Measurements from ENCODE around the gene PARM1.
"Not testable (repeated sequence)": the region's sequence is repeated elsewhere in the genome, so short reads cannot be mapped to it uniquely, and the experiment has no call there.

PARM1 gene

DNA sequence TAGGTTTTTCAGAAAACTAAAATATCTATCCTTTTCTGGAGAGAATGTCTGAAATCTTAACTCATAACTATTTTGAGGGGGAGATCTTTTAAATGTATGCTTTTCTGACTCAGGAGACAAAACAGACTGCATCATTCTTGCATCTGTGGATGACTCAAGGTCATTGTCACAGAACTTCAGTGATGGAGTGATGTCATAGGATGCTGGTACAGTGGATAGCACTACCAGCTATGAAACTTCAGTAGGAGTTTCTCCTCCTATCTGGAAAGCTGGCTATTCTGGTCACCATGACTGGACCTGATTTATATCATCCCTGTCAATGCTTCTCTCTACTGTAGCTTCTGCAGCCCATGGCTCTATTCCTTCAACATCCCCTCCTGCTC is 50.3 kb downstream of the PARM1 start:
- DNase-seq (ENCODE audit: low read depth), result no peak

DNA sequence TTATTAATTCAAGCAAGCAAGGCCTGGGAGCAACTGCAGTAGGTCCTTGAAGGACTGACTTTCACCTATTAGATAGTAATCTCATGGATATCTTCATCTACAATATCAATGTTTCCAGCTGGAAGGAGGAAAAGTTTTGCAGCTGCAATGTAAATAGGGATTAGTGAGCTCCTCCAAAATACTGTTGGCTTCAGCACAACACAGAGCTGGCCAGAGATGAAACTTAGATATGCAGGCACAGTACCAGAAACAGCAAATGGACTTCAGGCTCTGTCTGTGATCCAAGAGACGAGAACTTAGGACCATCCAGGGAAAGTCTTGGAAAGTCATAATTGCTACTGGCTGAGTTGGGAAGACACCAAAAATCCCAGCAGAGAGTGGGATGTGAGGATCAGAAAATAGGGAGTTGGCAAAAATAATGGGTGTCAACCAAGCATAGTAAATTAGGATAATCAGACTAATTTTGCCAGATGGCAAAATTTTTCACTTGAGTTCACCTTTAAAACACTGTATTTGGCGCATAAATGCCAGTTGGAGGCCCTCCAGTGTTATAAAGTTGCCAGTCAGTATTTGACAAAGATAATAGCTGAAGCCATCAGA is 57.5 kb downstream of the PARM1 start:
- no peak for DNase-seq (ENCODE audit: low read depth)

DNA sequence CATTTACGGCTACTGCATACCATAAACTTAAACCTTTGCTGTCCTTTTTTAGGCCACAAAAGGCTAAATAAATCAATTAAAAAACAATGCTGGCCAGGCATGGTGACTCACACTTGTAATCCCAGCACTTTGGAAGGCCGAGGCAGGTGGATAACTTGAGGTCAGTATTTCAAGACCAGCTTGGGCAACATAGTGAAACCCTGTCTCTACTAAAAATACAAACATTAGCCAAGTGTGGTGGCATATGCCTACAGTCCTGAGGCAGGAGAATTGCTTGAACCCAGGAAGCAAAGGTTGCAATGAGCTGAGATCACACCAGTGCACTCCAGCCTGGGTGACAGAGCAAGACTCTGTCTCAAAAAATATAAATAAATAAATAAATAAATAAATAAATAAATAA is 61.5 kb downstream of the PARM1 start:
- not testable (repeated sequence) for DNase-seq (ENCODE audit: low read depth)

DNA sequence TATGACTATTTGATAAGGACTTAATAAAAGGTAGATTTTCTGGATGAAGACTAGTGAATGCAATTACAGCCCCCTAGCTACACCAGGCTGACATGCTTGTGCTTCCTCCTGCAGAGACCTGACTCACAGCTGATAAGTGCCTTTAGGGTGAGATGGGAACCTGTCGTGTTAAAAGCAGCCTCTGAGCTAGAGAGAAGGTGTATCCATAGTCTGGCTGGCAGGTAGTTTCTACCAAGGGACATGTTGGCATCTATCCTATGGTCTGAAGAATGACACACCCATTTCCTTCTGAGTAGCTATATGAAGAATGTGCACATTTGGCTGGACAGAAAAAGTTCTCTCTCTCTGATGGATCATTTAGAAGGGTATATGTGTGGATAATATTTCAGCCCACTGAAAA is 64.1 kb downstream of the PARM1 start:
- DNase-seq (ENCODE audit: low read depth), result no peak

DNA sequence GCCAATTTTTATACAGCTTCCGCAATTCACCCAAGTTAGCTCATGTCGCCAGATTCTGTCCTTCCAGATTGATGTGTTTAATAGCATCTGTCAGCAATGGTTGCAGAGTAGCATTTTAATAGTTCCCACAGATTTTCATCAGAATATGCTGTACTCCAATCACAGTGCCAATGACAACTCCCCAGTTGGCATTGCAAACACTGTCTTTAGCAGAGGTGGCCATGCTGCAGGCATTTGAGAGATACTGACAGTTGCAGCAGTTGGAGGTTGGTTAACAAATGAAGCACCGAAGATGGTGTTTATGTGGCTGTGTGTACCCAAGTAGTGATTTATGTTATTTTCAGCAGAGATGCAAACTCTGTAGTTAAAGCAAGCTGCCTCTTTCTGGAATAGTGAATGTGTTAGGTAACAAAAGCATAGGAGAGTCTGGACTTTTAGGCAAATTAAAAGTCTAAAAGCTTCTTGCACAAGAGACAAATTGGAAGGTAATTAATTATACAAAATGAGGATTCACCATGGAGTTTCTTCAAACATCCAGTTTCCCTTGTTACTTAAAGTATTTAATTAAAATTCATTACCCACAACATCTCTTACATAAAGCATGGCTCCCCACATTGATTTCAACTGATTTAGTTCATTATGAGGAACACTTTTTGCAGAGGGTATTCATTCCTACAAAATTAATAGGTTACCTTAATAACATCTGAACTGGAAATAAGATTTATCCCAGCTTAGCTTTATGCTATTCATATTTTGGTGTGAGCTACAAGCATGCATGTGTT is 65.2 kb downstream of the PARM1 start:
- DNase-seq (ENCODE audit: low read depth), result no peak

DNA sequence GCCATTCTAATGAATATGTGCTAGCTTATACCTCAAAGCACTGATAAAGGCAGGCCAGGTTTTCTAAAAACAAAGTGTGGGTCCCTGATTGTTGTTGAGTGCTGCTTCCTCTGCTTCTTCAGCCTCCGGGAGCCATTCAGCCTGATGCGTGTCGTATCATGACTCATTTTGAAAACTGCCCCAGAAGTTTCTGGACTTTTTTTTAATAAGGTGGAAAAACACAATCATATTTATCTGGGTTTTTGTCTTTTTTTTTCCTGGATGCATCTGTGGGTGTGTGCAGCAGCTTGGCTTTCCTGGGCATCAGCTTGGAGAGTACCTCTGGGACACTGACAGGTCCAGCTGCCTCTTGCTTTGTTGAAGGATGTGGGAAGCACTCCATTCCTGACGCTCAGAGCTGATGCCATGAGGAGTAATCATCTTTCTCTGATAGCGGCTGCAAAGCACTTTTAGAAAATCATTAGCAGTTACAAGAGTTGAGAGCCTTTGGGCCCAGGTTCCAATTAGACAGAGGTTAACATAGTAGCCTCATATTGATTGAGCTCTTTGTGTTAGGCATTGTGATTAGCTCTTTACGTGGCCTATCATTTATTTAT is 66.9 kb downstream of the PARM1 start:
- no peak for DNase-seq (ENCODE audit: low read depth)

DNA sequence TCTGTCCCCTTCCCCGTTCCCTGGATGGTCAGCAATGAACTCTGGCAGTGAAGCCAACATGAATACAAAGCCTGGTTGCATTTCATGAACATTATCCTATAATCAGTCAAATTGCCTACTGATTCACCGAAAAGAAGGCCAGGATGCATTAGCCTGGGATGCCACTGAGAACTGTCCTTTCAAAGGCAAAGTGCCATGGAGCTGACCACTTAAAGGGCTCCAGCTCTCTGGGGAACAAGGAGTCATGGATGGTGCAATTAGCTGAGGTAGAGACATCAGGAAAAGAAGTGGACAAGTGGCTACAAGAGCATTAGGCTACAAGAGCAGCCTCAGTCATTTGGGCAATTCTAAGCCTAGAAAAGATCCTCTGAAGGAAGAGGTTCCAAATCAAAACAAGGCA is 69.0 kb downstream of the PARM1 start:
- DNase-seq (ENCODE audit: low read depth), result no peak

DNA sequence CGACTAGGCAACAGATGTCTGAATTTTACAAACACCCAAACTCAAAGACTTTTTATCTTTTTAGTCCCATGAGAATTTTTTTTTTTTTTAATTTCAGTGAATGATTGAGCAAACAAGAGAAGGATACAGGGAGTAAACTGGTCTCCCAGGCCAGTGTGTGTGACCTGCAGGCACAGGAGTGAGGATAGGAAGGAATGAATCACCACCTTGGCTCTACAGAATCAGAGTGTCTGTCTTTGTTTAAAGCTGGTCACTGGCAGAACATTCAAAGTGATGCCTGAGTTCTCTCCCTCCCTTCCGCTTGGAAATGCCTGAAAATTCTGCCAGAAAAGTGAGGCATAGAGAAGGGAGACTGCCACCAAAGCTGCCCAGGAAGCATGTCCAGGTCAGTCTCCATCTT is 69.5 kb downstream of the PARM1 start:
- no peak for DNase-seq (ENCODE audit: low read depth)

DNA sequence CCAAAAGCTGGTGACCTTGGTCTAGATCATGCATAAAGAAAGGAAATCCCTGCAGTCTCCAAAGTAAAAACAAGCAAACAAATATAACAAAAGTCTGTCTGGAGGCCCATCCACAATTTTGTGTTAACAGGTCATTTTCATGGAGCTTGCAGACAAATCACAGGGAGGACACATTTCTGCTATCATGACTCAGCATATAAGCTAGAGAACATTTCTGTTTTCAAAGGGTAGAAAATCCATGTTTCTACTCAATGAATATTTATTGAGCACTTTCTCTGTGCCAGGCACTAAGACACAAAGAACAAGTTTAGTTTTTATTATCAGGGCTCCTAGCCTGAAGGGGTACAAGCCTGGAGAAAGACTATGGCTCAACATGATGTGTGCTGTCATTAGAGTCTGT is 71.1 kb downstream of the PARM1 start:
- DNase-seq (ENCODE audit: low read depth), result no peak

DNA sequence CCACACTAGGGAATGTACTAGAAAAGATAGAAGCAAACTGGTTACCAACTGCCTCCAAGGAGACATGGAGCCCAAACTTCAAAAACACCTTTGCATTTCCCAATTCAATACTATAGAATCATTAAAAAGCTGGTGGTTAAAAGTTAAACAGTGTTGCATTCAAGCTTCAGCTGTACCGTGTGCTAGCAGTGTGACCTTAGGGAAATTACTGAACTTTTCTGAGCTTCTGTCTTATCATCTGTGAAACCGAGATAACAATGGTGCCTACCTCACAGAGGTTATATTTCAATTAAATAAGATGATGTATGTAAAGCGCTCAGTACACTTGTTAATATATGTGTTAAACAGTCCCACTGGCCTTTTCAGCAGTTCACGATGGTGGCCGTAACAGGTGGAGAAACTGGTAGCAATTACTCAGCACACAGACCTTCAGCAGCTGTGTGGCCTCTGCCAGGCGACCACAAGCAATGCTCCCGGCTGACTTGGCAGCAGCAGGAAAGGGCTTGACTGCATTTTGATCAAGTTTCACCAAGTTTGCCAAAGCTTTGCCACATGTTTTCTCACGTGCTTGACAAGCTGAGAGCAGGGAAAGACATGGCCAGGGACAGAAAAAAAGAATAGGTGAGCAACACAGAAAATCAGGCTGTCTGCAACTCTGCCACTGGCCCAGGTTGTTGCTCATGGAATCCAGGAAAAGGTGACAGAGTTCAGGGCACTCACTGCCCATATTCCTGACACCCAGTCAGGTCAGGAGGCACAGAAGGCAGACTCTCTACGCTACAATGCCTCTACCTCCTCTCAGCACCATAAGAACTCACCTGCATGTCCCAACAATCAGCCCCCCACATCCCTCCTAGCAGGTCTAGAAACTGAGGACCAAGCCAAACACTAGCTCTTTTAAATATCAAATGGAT is 72.1 kb downstream of the PARM1 start:
- DNase-seq (ENCODE audit: low read depth), result no peak

DNA sequence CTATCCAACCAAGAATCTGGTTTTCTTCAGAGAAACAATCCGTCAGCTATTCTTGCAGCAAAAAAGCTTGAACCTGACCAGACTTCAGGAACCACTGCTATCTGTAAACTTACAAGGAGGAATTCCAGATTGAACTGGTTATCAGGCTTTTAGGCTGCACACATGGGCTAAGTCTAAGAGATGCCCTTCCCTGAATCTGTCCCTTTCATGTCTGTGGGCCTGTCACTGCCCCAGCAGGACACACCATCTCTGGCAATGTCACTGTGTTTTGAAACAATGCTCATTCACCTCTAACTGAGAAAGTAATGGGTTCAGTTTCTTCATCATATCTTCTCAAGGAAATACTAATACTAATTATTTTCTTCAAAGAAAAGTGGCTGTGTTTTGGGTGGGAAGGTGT is 72.8 kb downstream of the PARM1 start:
- no peak for DNase-seq (ENCODE audit: low read depth)

DNA sequence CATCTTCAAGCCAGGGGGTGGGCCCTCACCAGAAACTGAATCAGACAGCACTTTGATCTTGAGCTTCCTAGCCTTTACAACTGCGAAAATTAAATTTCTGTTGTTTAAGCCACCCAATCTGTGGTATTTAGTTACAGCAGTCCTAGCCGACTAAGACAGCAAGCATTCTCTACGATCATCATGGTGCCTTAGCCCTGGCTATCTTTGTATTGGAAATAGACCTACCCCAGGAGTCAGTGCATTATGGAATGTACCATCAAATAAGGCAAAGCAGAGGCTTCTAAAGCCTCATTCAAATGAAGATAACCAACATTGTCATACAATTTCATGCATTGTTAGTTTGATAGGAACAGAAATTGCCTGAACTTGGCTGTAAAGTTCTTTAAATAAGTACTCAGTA is 75.0 kb downstream of the PARM1 start:
- DNase-seq (ENCODE audit: low read depth), result no peak

DNA sequence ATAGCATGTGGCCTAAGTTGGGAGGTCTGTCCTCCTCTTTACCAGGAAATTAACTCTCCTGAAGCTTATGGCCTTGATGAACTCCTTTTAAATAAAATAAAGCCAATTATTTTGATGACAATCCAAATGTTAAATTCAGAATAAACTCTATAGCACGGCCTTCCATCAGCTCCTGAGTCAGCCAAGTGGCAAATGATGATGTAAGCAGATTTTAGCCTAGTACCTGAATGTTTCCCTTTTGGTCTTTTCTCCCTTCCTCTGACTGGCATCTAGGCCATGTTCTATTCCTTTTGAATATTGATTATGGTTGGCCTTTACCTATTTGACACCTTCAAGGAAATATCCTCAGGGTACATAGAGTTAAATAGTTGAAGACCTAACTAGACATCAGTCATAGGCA is 76.2 kb downstream of the PARM1 start:
- no peak for DNase-seq (ENCODE audit: low read depth)

DNA sequence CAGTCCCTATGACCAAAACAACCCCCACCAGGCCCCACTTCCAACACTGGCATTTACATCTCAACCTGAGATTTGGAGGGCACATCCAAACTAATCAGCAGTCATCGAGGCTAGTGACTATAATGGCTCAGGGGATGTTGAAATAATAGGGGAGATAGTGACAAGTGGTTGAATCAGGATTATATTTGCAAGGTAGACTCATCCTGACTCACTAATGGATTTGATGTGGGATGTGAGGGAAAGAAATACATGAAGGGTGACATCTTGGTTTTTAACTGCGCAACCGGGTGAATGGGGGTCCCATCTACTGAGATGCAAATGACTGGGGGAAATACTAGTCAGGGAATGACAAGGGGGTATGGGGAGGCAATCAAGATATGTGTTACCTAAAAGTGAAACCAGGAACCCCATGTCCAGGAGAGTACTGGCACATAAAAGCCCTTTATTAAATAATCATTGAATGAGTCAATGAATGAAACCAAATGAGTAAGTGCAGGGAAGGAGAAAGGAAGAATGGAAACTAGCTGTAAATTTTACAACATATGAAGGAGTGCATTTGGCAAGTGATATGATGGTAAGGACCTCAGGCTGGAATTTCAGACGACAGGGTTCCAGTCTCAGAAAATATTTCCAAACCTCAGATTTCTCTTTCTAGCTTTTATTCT is 78.3 kb downstream of the PARM1 start:
- DNase-seq (ENCODE audit: low read depth), result no peak

DNA sequence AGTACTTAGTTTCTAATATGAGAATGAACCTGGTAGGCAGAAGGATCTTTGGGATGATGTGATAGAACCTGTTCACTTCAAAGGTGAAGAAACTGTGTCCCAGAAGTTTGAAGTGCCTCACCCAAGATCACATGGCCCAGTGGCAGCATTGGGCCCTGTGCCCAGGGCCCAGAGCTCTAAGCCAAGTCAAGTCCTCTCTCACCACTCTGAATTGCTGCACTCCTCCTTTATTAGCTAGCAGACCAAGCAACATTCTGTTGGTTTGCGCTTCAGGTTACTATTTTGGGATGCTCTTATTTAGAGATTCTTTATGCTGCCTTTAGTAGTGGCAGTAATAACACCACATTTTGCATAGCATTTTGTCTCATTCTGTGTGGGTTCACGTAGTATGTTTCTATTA is 82.7 kb downstream of the PARM1 start:
- DNase-seq (ENCODE audit: low read depth), result no peak

DNA sequence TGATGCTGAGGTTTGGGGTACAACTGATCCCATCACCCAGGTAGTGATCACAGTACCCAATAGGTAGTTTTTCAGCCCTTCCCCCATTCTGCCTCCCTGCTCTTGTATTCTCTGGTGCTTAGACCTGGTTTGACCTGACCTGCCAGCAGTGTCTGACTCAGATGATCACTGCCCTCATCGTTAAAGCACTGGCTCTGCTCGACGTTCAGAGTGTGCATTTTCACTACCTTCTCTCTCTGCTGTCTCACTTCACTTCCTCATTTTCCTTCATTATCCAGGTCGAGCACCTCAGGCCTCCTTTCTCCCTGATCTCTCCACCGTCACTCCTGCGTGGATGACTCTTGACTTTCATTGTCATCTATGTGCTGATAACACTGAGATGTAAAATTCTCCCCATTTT is 83.6 kb downstream of the PARM1 start:
- no peak for DNase-seq (ENCODE audit: low read depth)

DNA sequence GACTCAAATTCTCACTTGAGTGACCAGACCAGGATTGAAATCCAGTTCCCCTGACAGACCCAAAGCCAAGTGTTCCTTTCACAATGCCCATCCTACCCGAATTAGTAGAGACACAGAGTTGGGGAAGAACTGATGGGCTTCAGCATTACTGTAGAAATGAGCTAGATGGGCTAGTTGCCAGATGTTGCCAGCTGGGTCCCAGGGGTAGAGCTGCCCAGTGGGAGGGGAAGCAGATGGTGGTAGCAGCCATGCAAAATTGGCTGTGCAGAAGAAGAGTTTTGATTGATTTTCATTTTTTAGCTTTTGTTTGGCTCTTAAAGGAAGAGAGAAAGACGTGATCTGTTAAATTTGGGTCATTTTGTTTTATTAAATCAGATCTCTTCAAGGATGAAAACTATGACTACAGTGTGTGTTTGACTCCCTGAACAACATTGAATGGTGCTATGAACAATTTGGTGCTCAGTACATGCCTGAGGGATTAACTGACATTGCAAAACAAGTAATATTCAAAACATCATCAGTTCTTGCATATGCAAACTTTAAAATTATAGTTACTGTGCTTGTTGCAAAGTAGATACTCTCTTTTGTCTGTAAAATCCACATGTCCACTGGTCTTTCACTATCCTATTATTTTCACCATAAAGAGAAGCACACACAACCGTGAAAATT is 86.0 kb downstream of the PARM1 start:
- no peak for DNase-seq (ENCODE audit: low read depth)

DNA sequence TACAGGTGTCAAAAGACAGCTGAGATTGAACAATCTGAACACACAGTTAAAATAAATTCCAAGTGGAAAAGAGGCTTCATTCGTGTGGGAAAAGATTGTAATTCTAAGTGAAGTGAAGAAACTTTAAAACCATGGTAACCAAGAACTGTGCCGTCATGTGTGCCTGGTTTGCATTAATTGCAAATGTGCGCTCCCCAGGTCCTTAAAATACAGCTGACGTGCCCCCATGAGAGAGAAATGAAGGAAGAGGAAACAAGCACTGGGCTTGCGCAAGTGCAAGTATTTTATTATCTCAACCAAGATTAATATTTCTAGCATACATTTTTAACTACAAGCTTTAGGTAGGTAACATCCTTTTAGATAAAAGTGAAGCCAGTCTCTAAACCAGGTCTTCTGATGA is 92.5 kb downstream of the PARM1 start:
- DNase-seq (ENCODE audit: low read depth), result no peak

DNA sequence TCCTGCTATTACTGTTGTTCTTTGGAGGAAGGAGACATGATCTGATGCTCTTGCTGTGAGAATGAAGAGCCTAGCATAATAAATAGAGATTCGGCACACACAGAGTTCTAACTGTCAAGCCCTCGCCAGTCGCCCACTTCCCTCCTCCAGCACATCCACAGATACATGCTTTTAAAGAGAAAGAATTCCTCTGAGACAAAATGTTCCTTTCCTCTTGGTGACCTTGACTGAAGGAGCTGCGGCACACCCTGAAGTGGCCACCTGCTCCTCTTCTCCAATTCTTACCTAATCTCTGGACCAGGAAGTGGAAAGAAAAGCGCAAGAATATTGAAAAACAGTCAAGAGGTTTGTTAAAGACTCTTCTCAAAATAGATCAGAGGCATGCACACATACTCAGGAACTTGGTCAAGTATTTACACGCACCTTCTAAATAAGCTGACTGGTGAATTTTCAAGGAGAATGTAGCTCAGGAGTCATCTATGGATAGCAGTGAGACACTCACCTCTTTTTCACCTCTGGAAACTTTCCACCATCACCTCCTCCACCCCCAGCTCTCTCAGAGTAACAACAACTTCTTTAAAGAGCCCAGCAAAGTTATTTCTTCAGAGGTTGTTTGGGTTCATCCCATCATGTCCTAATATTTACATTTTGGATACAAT is 95.4 kb downstream of the PARM1 start:
- DNase-seq (ENCODE audit: low read depth), result no peak

DNA sequence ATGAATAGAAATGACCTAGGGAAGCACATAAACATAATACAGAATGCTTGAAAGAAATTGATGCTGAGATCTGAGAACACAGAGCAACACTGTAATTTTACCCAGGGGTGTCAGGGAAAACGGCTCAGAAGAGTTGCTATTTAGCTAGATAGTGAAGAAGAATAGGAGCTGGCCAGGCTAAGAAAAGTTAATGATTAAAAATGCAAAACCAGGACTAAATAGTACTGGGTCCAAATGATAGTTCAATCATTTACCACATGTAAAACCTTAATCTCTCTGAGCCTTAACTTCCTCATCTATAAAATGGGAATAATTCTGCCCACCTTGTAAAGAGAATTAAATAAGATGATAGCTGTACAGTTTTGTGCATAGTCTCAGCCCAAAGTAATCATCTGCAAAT is 97.1 kb downstream of the PARM1 start:
- no peak for DNase-seq (ENCODE audit: low read depth)

DNA sequence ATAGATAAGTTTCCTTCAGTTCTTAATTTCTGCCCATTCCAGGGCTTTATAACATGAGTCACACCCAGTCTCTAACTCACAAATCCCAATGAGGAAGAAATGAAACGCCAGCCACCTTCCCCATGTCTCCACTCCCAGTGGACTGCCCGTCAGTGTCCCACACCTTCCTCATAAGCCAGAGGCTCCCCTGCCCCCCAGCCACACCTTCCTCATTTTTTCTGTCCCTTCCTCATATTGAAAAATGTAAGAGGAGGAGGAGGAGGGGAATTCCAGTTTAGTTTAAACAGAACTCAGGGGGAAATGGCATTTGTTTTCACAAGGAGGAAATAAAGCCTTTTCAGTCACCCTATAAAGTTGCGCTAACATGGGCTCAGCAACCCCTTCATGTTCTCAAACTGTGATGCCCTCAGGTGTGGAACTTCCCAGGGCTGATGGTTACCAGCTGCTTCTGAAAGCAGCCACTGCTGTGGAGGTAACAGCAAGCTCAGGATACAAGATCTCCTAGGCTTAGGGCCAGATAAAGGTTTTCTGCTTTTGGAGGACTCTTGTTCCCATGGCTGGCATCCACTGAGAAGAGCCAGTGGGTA is 97.8 kb downstream of the PARM1 start:
- DNase-seq (ENCODE audit: low read depth), result no peak

Data from GM04504 (cell line).